ENCODE measurements around the gene ARHGEF10L.

DNA sequence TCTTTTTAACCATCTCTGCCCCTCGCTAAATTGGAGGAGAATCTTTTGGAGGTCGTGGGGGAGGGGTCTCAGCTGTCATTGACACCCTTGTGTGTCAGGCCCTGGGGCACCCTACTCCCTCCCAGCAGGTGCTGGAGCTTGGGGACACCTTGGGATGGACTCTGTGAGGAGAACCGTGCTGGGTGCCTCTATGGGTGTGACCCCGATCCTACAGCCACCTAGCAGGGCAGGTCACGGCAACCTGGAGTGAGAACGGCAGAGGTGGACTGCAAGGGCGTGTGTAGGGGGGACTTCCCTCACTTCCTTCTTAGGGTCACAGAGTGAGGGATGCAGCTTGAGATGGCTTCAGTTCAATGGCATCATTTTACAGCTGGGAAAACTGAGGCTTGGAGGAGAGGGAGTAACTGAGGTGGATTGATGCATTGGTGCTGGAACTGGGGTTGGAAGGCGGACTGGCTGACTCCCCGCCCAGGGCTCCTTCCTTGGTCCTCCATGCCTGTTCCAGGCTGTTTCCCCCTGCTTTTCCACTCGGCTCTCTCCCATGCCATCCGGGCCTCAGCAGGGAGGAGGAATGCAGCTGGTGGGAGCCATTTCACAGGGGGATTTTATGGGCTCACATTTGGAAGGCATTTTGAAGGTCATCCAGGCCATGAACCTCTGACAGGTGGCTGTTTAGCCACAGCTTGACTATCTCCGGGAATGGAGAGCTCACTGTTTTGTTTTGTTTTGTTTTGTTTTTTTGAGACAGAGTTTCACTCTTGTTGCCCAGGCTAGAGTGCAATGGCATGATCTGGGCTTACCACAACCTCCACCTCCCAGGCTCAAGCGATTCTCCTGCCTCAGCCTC is 18.8 kb upstream of the ARHGEF10L start:
- TF ChIP-seq, protein P1, sequence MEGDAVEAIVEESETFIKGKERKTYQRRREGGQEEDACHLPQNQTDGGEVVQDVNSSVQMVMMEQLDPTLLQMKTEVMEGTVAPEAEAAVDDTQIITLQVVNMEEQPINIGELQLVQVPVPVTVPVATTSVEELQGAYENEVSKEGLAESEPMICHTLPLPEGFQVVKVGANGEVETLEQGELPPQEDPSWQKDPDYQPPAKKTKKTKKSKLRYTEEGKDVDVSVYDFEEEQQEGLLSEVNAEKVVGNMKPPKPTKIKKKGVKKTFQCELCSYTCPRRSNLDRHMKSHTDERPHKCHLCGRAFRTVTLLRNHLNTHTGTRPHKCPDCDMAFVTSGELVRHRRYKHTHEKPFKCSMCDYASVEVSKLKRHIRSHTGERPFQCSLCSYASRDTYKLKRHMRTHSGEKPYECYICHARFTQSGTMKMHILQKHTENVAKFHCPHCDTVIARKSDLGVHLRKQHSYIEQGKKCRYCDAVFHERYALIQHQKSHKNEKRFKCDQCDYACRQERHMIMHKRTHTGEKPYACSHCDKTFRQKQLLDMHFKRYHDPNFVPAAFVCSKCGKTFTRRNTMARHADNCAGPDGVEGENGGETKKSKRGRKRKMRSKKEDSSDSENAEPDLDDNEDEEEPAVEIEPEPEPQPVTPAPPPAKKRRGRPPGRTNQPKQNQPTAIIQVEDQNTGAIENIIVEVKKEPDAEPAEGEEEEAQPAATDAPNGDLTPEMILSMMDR (IDR thresholded peaks at IDR 0.05), result no peak
- no peak for TF ChIP-seq POLR2A (IDR thresholded peaks at IDR 0.05)

Measured in prostate gland (tissue), 2 donors.